ENCODE data around the gene GET4.
A peak's percentile ranks its signal among the peaks of the same experiment; 100 is the strongest.
"Not testable (repeated sequence)": the region's sequence is repeated elsewhere in the genome, so short reads cannot be mapped to it uniquely, and the experiment has no call there.

GET4 gene

GRCh38 chr7:930975-931758 lies 54.8 kb downstream of the GET4 start:
- DNase-seq, result peak; percentile 49 to 78 (median 69)

GRCh38 chr7:931871-932650 lies 55.7 kb downstream of the GET4 start:
- no peak for DNase-seq

- DNase-seq, result no peak
Measured at GRCh38 chr7:932651-932975, 56.3 kb downstream of the GET4 start.

GRCh38 chr7:934469-935163 lies 58.3 kb downstream of the GET4 start:
- no peak for DNase-seq

- no peak for DNase-seq
Measured at GRCh38 chr7:935164-935873, 59.0 kb downstream of the GET4 start.

GRCh38 chr7:935874-936385 lies 59.6 kb downstream of the GET4 start:
- no peak for DNase-seq

GRCh38 chr7:936386-937054 lies 60.2 kb downstream of the GET4 start:
- no peak for DNase-seq

GRCh38 chr7:937856-938484 lies 61.6 kb downstream of the GET4 start:
- no peak for DNase-seq

GRCh38 chr7:938546-939185 lies 62.3 kb downstream of the GET4 start:
- no peak for DNase-seq

GRCh38 chr7:939843-940242 lies 63.5 kb downstream of the GET4 start:
- no peak for DNase-seq

GRCh38 chr7:940599-941408 lies 64.5 kb downstream of the GET4 start:
- DNase-seq, result peak in 3 of 4 experiments; percentile 49 to 80 (median 65)

GRCh38 chr7:943793-944192 lies 67.4 kb downstream of the GET4 start:
- not testable (repeated sequence) for DNase-seq

- DNase-seq, result no peak
Measured at GRCh38 chr7:944744-945143, 68.4 kb downstream of the GET4 start.

GRCh38 chr7:945147-945555 lies 68.8 kb downstream of the GET4 start:
- DNase-seq, result no peak

- DNase-seq, result no peak
Measured at GRCh38 chr7:945556-946255, 69.4 kb downstream of the GET4 start.

All from suppressor macrophage (primary cell).